Activated CD8-positive, alpha-beta memory T cell treated with anti-CD3 and anti-CD28 coated beads, Interleukin-2, amount 50 U/mL, for 1 hour (primary cell): ENCODE measurements around the gene NNT.
"Not testable (repeated sequence)": the region's sequence is repeated elsewhere in the genome, so short reads cannot be mapped to it uniquely, and the experiment has no call there.

Source experiments
- DNase-seq: peaks from one replicate; pipeline ENCODE4 v3.0.0-alpha.2; 2020; ENCODE audit errors: extremely low read depth

The NNT gene

DNA sequence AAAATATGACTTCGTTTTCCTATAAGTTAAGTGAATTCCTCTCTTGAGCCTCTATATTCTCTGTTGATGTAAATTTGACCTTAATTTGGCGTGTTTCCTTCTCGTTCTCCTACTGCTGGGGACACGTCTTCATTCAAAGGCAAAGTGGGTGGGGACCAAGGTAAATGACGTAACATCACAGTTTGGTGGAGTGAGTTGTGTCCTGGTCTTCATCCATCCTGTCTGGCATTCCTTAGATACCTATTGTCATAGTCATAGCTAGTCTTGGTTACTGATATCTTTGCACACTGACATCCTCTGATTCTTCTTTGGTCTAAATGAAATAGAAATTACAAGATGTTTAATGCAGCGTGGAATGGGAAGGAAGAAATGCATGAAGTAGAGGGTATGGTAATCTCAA is 108.5 kb downstream of the NNT start:
- DNase-seq, result no peak

DNA sequence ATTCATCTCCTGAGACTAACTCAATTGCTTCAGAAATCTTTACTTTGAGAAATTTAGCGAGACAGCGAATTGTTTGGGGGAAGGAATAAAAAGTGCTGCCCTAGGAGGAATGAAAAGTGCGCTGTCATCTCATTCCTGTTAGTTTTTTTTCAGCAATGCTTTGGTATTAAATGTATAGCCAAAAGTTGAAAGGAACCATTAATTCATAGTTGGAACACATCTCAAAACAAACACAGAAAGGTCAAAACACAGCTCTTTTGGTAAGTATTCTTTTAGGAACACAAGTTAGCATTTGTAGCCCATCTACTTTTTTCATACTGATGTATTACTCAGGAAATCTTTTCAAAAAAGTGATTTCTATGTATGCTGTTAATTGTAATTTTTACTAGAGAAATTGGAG is 109.1 kb downstream of the NNT start:
- DNase-seq, result no peak

DNA sequence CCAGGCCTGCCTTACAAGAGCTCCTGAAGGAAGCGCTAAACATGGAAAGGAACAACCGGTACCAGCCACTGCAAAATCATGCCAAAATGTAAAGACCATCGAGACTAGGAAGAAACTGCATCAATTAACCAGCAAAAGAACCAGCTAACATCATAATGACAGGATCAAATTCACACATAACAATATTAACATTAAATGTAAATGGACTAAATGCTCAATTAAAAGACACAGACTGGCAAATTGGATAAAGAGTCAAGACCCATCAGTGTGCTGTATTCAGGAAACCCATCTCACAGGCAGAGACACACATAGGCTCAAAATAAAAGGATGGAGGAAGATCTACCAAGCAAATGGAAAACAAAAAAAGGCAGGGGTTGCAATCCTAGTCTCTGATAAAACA is 116.8 kb downstream of the NNT start:
- not testable (repeated sequence) for DNase-seq

DNA sequence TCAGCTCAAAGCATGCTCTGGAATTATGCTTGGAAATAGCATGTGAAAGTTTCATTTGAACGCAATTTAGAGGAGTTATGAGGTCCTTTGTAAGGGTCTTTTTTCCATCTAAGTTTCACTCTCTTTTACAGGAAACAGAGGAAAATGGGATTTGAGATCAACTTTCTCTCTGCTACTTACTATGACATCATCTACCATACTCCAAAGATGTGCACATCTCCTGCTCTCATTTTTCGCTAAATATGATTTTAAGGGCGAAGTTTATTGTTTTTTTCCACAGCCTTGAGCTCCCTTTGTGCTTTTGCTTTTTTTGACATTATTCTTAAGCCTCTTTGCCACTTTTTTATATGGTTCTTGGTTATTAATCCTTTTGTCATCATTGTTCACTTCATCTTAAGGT is 125.6 kb downstream of the NNT start:
- no peak for DNase-seq

DNA sequence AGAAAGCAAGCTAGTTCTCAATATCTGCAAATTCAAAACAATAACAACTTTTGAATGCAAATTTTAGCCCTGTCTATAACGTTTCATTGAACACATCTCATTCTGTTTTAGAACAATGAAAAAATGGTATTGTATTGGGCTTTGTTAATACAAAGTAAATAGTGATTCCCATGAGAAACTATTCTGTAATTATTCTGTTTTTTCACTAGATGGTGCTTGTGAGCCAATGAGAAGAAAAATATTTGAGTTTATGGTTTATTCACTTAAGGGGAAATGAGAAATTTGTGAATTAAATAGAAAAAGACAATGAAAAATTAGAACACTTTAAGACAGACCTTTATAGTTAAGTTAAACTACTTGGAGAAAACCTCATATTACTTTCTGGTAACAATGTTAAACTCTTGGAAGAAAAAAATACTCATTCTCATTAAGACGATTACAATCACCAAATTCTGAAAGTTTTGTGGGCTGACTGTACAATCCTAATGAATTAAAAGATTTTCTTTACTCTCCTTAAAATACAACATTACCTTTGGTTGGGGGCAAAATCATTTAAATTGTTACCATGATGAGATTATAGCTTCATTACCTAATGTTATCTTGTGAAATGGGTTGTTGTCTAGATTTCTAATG is 127.0 kb downstream of the NNT start:
- DNase-seq, result no peak

DNA sequence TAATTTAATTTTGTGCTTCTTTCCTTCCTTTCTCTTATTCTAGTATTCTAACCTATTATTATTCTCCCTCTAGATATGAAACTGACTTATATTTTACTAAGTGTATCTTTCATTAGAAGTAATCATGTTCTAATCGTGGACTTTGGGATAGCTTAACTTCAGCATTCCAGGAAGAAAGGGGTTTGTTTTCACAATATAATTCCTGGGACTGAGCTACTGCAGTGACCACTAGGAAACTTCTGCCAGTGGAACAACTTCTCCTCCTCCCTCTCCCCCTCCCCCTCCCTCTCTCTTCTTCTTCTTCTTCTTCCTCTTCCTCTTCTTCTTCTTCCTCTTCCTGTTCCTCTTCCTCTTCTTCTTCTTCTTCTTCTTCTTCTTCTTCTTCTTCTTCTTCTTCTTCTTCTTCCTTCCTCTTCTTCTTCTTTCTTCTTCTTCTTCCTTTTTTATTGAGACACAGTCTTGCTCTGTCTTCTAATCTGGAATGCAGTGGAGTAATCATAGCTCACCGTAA is 127.9 kb downstream of the NNT start:
- DNase-seq, result no peak

DNA sequence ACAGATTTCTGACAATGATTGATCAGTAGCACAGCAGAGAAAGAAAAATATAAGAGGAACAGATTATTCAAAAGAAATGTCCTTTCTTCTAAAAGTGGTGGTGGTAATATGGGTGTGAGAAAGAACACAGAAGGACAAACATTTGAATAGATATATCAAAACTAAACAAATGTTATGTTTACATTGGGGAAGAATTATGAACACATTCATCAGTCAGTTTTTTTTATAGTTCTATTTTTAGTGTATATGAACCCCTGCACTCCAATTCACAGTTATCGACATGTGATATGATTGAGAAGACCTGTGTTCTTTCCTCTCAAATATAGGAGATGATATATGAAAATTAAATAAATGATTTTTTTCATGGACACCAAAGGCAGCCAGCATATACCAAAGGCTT is 128.6 kb downstream of the NNT start:
- no peak for DNase-seq

DNA sequence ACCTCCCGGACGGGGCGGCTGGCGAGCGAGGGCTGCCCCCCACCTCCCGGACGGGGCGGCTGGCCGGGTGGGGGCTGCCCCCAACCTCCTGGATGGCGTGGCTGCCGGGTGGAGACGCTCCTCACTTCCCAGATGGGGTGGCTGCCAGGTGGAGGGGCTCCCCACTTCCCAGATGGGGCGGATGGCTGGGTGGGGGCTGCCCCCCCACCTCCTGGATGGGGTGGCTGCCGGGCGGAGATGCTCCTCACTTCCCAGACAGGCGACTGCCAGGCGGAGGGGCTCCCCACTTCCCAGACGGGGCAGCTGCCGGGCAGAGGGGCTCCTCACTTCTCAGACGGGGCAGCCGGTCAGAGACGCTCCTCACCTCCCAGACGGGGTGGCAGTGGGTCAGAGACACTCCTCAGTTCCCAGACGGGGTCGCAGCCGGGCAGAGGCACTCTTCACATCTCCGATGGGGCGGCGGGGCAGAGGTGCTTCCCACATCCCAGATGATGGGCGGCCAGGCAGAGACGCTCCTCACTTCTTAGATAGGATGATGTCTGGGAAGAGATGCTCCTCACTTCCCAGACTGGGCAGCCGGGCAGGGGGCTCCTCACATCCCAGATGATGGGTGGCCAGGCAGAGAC is 143.1 kb downstream of the NNT start:
- not testable (repeated sequence) for DNase-seq

DNA sequence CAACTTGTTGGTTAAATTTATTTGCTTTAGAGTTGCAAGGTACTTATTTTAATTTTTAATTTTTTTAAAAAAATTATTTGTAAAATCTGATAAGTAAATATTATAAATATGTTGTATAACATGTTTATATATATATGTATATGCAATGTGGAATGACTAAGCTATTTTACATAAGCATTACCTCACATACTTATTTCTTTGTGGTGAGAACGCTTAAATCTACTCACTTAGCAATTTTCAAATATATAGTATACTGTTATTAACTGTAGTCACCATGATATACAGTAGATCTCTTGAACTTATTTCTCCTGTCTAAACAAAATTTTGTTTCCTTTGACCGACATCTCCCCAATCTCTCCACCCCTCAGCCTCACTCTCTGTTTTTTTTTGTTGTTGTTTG is 147.8 kb downstream of the NNT start:
- DNase-seq, result no peak

DNA sequence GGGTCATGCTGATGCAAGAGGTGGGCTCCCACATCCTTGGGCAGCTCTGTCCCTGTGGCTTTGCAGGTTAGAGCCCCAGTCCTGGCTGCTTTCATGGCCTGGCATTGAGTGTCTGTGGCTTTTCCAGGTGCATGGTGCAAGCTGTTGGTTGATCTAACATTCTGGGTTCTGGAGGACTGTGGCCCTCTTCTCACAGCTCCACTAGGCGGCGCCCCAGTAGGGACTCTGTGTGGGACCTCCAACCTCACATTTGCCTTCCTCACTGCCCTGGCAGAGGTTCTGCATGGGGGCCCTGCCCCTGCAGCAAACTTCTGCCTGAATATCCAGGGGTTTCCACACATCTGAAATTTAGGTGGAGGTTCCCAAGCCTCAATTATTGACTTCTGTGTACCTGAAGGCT is 150.1 kb downstream of the NNT start:
- no peak for DNase-seq
